HUDEP-2 (cell line): Measurements from ENCODE around the gene TGFA.

ENCODE experiments used
- DNase-seq, 76 experiments: peaks; one replicate each; lab custom pipeline; 2025; ENCODE audit not compliant: unreplicated experiment in 76 of 76; lab: John Stamatoyannopoulos, UW

TGFA gene

DNA sequence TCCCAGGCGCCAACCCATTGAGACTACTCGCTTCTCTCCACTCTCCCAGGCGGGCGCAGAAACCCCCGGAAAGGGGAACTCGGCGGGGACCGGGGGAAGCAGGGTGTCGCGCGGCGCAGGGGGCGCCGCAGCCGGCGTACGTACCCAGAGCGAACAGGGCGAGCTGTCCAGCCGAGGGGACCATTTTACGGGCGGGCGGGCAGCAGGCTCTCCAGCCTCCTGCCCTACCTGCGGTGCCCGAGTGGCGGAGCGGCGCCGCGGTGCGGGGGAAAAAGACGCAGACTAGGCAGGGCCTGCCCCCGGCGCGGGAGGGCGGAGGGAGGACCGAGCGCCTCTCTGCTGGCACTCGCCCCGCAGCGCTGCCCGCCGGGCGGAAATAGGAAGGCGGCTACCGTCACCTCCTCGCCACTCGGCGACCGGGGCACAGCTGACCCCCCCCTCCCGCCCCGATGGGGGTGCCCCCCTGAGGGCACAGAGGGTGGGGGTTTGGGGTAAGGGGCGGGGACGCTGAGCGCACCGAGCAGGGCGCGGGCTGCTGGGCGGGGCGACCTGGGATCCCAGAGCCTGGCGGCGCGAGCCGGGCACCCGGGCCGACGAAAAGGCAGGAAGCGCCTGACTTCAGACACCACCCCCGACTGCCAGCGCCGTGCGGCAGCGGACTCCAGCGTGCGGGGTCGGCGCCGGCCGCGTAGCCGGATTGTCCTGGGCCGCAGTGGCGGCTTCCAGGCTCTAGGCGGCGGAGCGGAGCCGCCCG is at the start of gene TGFA:
Gene TGFA (minus strand): TSS at position 243 of the 754 bp plus-strand sequence. CDS start 59 bp downstream, at position 184.
- peak in 42 of 76 experiments; percentile 6 to 56 (median 31) for DNase-seq

DNA sequence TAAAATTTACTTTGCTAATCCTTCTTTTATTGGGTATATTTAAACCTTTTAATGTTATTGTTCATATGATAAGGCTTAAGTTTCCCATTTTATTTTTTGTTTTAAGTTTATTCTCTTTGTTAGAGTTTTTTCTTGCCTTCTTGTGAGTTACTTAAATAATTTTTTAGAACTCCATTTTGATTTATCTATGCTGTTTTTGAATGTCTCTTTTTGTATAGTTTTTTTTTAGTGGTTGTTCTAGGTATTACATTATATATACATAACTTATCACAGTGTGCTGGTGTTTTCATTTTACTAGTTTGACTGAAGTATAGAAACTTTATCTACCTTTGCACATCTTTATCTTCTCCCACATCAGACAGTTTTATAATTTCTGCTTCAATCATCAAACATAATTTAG is 49.4 kb upstream of the TGFA start:
- DNase-seq = no peak

DNA sequence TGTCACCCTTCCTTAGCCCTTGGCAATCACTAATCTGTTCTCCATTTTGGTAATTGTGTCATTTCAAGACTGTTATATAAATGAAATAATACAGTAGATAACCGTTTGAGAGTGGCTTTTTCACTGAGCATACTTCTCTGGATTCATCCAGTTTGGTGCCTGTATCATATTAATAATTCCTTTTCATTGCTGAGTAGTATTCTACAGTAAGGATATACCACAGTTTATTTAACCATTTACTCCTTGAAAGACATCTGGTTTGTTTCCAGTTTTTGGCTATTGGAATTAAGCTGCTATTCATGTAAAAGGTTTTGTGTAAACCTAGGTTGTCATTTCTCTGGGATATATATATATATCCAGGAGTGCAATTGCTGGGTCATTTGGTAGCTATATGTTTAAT is 44.6 kb upstream of the TGFA start:
- no peak for DNase-seq

DNA sequence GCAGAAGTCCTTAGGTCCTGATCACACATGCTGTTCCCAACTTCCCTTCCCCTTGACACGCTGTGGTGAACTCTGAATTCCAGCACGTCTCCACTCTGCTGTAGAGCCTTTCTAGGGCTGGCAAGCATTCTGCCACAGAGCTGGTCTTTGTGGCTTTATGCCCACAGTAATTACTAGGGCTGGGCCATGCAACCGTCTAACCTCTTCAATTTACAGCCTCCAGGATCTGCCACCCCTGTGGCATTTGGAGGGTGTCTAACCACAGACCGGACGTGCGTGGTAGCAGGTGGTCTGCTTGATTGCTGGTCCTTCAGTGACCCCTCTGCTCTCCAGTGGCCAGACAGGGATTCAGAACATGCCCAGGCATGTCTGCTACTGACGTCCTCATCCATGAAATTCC is 43.1 kb upstream of the TGFA start:
- DNase-seq = no peak

DNA sequence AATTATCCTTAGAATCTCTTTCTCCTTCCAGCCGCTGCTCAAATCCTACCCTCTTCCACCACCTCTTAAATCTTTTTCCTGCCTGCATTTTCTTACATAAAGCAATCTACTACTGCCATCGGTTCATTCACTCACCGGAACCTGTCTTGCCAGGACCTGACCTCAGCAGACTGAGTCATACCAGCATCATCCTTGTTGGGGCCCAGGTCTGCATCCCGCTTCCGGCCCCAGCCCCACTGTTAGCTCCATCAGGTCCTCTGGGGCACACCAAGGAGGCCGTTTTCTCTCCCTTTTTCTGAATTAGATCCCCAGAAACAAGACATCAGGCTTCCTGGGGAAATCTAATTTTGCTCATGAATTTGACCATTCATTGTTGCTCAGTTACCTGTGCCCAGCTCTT is 42.7 kb upstream of the TGFA start:
- no peak for DNase-seq

DNA sequence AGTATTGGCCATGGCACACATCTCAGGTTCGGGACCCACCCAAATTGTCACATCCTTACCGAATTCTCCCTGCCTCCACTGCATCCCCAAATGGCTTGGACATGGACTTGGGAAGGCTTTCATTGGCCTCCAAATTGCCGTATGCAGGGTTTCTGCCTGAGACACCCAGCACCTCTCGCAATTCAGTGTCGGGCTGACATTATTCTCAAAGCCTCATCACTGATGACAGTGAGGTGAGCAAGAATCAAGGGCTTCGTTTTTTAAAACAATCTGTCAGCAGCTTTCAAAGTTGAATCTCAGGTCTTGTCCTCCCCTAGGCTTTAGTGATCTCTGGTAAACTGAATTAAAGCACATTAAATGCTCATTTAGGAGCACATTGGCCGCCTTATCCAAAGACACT is 29.5 kb upstream of the TGFA start:
- no peak for DNase-seq

DNA sequence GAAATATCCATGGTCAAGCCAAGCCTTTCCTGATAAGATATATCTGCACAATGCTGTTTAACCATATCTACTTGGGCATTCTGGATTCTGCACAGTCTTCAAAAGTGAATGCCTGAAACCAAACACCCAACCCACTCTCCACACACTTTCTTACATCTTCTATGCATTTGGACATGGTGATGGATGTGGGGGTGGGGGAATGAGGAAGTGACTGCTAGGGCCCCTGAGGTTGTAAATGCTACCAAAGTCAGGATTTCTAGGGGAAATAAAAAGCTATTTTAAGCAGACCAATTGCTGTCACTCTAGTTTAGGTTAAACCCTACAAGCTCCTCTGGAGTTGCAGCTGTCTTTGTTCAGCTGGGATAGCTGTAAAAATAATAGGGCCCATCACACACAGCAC is 26.7 kb upstream of the TGFA start:
- DNase-seq = no peak

DNA sequence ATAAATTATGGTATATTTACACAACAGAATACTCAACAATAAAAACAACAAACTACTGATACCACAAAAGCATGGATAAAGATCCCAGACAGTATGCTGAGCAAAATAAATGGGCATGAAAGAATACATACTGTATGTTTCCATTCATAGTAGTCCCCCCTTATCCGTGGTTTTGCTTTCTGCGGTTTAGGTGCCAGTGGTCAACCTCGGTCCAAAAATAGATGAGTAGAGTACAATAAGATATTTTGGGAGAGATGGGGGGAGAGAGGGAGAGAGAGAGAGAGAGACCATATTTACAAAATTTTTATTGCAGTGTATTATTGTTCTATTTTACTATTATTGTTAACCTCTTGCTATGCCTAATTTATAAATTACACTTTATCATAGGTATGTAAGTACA is 21.0 kb upstream of the TGFA start:
- no peak for DNase-seq

DNA sequence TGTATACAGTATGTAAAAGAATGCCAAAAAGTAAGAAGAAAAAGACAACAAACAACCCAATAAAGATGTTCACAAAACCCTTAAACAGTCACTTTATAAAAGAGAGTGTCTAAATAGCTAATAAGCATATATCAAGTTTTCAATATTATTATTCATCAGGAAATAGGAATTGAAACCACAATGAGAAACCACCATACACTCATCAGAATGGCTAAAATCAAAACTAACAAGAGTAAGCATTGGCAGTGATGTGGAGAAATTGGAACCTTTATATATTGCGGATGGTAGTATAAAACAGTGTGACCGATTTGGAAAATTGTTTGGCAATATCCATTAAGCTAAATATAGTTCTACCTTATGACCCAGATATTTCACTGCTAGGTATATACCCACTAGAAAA is 20.5 kb upstream of the TGFA start:
- DNase-seq = no peak

DNA sequence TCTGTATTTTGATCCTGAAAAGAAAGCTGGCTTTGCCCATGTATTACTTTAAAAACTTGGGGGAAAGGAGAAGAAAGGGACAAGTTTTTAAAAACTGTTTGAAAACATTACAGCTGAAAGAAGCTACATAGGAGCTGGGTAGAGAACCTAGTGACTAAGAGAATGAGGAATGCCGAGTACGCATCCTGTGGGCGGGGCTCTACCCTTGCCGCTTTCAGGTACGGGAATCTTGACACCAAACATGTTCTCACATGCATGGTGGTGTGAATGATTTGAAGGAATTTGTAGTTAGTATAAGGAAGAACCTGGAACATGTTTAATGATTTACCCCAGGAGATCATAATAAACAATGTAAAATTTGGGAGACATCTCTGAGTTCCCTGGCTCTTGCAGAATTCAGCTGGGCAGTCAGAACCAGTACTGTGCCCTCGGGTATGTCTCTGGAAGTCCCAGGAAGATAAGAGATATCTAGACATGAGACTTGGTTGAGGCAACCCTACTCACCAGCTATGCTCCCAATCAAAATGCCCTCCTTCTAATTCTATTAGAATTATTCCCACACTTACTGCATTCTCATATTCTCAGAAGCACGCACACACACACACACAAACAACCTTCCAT is 16.5 kb upstream of the TGFA start:
- DNase-seq = no peak

DNA sequence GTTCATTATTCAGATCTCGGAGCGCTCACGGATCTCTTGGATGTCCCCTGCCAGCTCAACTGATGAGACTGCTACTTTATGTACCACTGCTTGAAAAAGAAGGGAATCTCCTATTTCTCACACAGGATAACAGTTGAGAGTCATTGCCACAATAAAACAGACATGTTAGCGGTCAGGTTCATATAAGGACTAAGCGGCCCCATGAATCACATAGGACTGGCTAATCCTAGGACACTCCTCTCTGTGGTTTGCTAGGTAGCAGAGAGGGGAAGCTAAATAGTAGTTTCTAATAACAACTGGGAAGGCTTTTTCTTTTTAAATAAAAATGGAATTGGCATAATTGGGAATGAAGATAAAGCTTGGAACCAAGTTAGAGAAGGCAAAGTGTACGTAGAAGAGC is 15.9 kb upstream of the TGFA start:
- DNase-seq = no peak

DNA sequence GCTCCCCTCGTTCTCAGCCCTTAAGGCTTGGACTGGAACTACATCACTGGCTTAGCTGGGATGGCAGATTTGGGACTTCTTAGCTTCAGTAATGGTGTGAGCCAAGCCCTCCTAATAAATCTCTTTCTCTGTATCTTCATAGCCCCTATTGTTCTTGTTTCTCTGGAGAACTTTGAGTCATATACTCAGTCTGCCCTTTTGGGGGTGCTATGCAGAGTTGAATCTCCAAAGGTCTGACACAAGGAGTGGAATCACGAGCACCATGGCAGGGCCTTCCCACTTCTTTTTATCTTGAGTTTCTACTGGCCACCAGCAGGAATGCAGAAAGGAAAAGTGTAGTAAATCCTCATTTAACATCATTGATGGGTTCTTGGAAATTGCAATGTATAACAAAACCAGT is 13.3 kb upstream of the TGFA start:
- no peak for DNase-seq

DNA sequence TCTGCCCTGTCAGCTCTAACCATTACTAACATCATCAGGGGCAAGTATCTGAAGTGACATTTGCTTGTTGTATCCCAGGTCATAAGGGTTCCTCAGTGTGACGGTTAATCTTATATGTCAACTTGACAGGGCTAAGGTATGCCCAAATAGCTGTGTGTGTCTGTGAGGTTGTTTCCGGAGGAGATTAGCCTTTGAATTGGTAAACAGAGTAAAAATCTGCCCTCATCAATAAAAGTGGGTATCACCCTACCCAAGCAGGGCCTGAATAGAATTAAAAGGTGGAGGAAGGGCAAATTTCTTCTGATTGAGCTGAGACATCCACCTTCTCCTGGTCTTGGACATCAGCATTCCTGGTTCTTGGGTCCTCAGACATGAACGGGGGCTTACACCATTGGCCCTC is 12.8 kb upstream of the TGFA start:
- no peak for DNase-seq

DNA sequence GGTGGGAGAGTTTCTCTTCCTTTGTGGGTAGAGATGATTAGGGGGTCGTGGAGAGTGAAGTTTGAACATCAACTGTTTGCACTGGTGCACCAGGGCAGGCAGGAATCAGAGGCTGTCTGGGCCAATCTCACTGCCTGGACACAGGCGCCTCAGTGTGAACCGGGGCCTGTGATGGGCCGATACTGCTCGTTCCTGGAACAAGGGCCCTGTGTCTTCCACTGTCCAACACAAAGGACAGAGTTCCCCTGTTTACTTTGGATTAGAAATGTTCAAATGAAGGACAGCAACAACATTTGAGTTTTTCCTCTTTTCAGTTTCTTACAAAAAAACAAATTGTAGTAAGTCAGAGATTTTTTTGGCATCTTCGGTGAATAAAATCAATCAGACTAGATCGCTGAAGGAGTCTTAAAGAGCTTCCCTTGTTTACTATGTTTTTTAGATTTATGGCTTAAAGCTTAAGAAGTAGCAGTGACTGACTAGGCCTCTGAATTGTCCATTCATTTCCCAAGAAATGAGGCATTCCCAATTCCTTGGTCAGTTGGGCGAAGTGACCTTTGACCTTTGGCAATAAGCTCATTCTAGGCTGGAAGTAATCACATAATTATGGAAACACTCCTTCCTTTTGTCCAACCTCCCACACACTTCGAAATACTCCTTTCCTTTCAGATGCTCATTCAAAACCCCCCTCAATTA is 11.6 kb upstream of the TGFA start:
- no peak for DNase-seq

DNA sequence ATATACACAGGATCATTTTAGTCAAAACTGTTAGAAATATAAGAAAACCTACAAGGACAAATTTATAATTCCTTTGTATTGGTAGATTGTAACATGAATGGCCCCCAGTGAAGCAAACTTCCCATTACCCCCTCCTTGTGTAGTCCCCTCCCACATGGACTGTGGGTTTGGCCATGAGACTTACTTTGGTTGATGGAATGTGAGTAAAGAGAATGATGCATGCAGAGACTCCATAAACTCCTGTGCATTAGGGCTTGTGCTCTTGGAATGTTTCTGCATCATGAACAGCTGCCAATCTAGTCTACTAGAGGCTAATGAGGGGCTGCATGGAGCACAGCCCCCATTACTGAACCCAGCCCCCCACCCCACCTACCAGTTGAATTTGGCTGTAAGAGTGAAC is 8.3 kb upstream of the TGFA start:
- DNase-seq = no peak

DNA sequence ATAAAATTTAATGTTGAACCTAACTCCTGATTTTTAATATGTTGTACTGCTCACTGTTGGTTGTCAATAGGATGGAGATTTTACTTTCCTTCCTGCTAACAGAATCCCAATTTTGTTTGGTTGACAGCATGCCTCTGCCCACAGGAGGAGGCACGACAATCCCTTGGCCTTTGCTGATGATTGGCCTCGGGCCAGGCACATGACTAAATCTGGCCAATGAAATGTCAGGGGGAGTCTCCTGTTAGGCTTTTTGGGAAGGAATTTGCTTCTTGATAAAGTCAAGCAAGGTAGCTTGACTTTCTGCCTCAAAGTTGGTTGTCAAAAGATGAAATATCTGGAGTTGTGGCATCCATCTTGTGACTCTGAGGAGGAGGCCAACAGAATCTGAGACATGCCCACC is 6.8 kb upstream of the TGFA start:
- no peak for DNase-seq

DNA sequence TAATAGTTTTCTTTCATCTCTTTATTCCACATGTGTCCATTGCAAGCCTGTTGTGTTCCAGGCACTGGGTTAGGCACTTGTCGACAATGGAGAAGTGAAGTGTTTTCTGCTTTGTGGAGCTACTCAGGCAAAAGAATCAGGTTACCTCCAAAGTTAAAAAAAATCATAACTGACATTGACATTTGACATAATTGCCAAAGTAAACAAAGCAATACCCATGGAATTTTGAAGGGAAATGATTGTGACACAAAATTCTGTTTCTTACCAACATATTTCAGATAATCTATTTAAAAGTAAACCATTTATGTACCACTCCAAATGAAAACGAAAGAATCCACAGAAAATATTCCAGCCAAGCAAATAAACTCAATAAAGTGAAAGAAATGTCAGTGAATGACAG is 6.4 kb upstream of the TGFA start:
- DNase-seq = no peak

DNA sequence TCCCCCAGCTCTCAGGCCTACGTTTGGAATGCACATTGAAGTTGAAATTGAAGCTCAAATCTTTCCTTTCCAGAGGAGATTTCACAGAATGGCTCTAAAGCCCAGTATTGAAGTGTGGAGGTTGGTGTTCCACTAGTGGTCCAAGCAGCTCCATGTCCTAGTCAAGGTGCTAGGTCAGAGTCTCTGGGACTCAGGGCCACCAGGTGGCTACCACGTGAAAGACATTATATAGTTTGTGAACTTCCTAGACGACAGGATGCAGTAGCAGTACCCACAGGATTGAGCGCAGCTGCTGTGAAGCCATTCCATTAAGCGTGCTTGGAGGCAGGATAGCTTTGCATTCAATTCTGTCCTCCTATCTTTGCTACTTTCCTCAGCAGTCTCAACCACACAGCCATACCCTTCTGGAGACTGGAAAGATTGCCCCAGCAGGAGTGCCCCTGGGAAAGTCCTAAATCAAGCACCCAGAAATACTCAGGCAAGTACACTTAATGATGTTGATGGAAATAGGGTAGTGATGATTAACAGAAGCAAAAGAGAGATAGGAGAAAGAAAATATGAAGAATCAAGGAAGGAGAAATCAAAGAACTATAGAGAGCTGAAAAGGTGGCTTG is 4.7 kb upstream of the TGFA start:
- DNase-seq = no peak

DNA sequence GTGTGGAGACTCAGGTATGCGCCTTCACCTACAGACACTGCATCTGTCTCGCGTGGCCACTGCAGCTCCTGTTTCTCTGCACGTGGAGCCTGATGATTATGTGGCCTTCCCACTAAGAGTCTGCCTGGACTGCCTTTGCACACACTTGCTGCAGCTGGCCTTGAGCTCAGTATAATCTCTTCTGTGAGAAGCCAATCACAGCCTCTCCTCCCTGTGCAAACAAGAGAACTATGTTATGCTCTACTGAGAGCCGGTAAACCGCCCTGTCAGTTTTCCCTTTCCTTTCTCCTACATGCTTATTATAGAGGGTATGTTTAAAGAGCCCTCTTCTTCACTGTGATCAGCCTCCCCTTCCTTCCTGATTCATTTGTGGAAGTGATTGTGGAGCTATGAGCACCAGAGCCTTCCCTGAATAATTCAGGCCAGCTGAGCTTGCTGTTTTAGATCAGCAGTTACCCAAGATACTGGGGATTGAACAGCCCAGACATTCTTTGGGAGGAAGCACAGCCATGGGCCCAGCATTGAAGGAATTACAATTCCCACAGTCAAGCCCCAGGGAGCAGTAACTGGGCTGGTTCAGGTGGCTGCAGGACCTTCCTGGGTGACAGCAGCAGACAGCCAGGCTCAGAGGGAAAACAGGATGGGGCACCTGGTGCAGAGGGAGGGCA is 3.7 kb upstream of the TGFA start:
- DNase-seq = no peak

DNA sequence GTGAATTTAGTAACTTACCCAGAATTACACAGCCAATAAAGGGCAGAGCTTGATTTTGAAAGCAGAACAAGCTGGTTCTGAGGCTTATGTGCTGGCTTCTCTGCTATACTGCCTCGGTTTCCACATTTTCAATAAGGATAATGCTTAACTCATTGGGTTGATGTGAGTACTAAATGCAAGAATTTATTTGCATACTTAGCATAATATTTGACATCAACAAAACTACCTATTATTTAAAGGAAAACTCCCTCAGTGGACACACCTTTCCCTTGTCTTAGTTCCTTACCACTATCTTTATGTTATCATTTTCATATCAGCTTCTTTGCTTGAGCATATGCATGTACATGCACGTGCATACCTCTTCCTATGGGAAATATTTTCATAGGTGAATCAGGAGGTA is 3.0 kb upstream of the TGFA start:
- DNase-seq = no peak

DNA sequence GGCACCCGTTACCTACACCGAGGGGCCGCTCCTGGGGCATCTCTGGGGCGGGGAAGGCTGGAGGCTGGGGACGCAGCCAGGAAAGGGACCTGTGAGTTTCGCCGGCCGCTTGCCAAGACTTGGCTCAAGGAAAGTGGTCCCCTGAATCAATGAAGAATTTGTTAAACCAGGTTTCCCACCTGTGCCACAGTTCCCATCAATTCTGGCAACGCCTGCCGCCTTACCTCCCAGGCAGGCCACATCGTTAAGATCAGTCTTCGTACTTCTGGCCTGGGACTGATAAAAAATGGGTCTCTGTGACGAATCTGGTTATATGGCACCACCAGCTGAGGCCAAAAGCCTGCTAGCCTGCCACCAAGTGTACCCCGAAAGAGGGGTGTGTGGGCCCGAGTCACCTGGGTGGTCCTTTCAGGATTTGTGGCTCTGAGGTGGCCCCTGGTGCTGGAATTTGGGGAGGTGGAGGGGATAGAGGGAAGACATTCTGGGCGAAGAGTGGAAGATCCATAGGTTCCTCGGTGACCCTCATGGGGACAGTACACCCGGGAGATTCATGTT is 789 bp upstream of the TGFA start:
- DNase-seq = no peak
